GM18870 (cell line): ENCODE data around the gene CSF3.

ENCODE experiments used
- ATAC-seq: cut with Tn5 transposase; IDR thresholded peaks from one replicate; pipeline ENCODE4 v1.9.1; 2021; ENCODE audit warnings: moderate library complexity; ENCODE audit not compliant: unreplicated experiment

Gene CSF3

GRCh38 chr17:40022961-40023541 lies 7.8 kb downstream of the CSF3 start:
- ATAC-seq: no peak

DNA sequence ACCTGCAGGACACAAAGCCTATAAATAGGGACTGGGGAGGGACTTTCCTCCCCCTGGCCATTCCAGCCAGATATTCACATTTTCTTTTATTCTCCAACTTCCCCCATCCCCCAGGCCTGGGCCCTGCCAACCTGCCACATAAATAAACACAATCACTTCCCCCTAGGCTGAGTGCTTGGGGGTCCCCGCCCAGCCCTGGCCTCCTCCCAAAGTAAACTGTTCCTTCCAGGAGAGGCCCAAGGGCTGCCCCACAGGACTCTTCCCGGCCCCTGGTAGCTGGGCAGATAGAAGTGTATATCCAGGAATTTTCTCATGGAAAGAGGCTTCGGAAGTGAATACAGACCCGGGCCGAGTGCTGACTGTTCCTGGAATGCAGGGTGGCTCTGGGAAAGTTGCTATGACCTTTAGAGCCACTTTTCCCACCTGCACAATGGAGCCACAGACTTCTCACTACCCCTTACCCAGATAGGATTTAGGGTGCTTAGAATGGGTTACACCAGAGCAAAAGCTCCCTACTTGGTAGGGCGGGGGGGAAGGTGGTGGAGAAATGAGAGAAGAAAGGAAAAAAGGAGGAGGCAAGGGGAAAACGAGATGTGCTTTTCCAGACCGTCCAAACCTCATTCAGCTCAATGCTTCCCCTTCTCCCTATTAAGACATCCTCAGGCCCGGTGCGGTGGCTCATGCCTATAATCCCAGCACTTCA lies 8.5 kb downstream of the CSF3 start:
- no peak for ATAC-seq

DNA sequence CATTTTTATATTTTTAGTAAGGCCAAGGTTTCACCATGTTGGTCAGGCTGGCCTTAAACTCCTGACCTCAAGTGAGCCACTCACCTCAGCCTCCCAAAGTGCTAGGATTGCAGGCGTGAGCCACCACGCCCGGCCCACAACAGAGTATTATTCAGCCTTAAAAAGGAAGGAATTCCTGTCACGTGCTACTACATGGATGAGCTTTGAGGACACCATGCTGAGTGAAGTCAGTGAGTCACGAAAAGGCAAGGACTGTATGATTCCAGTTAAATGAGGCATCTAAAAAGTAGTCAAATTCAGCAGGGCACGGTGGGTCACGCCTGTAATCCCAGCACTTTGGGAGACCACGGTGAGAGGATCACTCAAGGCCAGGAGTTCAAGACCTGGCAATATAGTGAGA lies 9.7 kb downstream of the CSF3 start:
- no peak for ATAC-seq

DNA sequence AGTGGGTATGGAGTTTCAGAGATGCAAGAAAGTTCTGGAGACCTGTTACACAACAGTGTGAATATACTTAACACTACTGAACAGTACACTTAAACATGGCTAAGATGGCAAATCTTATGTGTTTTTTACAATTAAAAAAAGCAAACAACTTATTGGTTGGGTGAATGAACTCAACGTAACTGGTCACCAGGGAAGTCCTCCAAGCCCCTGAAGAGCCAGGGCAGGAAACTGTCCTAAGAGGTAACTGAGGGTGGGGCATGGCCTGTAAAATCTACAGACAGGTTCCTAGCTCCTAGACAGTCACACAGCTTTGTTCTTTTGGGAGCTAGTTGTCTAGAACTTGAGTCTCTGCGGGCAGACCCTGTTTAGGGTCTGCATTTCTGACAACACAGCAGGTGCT lies 10.3 kb downstream of the CSF3 start:
- ATAC-seq: no peak

- no peak for ATAC-seq
These were observed 11.0 kb downstream of the CSF3 start for GRCh38 chr17:40025991-40026815.

DNA sequence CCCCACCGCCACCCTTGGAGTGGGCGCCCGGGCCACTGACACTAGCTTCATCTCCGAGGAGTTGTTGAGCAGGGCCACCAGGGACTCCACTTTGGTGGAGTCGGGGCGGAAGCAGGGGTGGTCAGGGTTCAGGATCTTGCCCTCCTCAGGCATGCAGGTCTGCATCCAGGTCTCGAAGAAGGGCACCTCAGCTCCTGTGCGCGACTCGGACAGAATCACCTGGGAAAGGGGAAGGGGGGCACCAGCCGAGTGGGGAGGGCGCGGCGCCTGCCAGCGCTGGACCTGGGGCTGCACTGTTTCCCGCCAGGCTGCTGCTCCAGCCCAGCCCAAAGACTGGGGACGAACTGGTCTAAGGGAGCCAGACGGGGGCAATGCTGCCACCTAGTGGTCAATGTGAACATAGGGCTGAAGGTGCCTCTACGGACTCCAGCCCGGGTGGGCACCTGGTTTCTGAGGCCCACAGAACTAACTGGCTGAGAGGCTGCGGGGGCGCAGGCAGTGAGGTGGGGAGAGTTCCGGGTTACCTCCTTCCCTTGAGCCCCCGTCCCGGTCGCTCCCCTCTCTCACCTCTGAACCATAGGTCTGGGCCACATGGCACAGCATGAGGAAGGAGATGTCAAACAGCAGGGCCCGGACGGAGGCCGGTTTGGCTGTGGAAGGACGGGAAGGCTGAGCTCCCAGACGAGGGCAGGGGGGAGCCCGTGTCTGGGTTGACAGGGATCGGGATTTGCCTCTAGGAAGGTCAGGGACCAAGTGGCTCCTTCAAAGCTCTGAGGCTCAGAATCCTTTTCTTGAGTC lies 11.8 kb downstream of the CSF3 start:
- no peak for ATAC-seq

- ATAC-seq: no peak
These were observed 12.4 kb downstream of the CSF3 start for GRCh38 chr17:40027614-40028012.

- ATAC-seq: no peak
These were observed 13.4 kb downstream of the CSF3 start for GRCh38 chr17:40028595-40028994.

DNA sequence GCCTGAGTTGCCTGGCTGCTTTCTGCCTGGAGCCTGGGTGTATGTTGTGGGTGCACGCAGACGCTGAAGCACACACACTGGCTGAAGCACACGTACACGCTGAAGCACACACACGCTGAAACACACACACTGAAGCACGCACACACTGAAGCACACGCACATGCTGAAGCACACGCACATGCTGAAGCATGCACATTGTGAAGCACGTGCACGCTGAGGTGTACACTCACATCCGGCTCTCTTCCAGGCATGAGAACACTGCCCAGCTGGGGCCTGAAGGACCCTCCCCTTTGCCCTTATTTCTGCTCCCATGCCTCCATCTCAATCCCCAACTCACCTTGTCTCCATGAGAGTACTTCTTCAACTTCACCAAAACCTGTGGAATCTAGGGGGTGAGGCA lies 16.5 kb downstream of the CSF3 start:
- no peak for ATAC-seq

DNA sequence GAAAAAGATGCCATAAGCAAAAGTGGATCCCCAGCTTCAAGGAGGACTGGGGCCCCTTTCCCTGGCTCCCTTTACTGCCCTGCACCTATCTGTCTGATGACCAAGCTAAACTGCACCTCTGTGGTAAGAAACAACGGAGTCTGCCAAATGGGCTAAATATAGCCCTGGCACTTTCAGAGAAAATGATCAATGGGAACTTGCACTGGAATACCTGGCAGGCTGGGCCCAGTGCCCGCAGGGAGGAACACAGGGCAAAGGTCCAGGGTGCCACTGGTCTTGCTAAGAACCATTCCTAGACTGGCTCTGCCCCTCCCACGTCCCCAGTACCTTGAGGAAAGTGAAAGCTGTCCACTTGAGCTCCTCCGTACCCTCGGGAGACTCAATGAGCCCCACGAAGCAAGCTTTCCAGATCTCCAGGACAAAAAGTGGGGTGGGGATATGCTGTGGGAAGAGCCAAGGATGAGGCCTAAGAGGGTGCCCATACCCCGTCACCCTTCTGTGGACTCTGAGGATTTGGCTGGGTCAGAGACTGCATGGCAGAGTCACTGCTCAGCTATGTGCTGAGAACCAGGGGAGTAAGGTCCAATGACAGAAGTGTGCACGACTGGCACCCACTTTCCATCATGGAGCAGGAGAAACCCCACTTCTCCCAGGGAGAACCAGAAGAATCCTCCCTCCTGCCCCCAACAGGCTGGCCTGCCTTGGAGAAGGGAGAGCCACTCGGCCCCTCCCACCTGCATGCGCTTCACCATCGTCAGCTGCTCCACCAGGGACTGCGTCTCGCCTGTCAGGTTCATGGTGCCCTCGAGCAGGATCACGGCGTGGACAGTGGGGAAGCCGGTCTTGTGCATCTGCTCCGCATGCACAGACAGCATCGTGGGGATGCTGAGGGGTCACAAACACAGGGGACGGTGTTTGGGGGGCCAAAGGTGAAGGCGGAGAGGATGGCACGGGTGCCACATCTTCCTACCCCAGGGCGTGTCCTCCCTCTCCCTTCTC lies 17.4 kb downstream of the CSF3 start:
- ATAC-seq: no peak

GRCh38 chr17:40033339-40033738 lies 18.1 kb downstream of the CSF3 start:
- ATAC-seq: no peak

DNA sequence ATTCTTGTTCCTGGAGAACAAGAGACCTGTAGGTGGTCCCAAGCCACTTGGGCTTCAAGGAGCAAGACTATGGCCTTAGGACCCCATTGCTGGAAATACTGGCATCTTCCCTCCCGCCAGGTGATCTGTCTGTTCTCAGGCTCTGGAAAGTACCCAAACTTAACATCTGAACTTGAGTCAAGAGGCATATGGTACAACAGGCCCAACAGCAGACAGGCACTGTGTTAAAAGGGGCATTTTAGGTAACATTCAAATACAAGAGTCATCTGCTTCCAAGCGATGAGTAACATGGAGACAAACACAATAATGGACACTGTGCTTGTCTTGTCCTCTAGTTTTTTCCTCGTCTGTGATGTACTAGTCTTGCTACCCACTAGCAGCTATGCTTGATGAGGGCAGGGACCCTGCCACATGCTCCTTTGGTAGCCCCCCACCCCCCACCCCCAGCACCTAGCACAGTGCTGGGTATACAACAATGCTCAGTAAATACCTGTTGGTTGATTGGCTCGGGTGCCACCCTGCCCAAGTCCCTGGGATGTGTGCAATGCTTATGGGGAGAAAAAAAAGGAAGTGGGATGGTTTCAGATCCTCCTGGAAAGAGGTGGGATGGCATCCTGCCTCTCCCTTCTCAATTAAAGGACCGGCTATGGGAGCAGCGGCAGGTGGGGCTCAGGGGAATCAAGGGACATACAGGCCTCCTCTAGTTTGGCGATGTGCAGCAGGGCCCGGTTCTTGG lies 19.4 kb downstream of the CSF3 start:
- no peak for ATAC-seq

GRCh38 chr17:40035162-40035559 lies 19.9 kb downstream of the CSF3 start:
- ATAC-seq: no peak

- ATAC-seq: no peak
These were observed 23.8 kb downstream of the CSF3 start for GRCh38 chr17:40038882-40039513.

GRCh38 chr17:40041196-40041595 lies 26.0 kb downstream of the CSF3 start:
- ATAC-seq: no peak

DNA sequence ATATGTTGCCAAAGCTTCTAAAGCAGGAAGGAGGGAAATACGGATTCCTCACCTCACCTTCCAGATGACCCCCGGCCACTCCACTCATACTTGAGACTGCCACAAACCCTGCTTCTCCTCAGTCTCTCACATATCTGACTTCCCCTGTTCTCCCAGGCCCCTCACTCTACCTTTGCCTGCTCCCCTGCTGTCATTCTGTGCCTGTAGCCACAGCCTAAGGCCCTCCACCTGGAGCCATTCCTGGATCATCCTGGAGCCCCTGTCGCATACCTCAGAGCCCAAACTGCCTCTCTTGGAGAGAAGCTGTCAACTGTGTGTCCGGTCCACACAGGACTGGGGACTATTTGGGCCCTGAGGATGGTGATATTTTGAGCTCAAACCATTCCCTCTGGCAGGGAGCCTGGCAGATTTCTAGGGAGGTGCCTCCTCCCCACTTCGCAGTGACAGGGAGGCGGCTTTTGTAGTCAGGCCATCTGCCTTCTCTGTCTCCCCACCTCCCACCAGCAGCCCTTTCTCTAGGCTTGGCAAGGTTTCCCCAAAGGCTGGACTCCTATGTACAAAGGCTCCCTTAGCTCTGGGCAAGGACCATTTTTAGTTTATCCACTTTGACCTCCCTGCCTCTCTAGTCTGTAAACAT lies 41.3 kb downstream of the CSF3 start:
- no peak for ATAC-seq

DNA sequence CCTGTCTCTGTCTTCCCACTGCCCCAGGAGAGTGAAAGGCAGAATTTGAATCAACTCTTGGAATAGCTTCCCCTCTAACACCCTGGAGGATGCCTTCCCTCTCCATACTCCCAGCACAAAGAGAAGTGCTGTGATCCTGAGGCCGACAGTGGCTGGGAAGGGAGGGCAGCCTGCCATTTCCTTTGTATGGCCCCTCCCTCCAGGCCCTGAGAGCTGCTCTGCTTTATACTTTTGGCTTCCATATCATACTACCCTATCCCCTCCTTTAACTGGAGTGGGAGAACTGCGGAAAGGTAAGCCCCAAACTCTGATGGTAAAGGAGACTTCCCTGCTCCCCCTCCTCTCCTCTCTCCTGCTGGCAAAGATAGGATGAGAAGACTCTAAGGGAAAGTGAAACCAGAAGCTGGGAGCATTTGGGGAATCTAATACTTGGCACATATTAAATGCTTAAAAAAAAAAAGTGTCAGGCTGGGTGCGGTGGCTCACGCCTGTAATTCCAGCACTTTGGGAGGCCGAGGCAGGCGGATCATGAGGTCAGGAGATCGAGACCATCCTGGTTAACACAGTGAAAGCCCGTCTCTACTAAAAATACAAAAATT lies 43.0 kb downstream of the CSF3 start:
- no peak for ATAC-seq

- ATAC-seq: no peak
These were observed 43.6 kb downstream of the CSF3 start for GRCh38 chr17:40058865-40059264.
